Measurements from ENCODE around the gene MBOAT1.

DNA sequence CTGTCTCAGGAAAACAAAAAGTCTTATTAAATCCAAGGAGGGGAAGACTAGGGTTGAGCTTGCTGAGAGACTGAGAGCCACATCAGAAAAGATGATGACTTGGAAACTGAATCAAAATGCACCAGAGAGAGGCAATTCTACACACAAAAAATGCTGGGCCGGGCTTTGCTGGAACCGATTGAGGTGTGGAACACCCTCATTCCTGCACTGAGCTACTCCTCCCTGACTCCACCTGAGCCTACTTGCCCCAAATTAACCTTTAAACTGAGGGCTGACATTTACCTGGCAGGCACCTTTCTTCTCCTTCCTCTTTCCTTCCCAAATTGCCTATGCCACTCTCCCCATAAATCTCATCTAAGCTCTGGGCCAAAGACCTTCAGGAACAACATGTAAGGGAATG is 40.8 kb upstream of the MBOAT1 start:
- TF ChIP-seq POLR2A (IDR thresholded peaks at IDR 0.05) (no peak), CTCF (IDR thresholded peaks at IDR 0.05 in 4 of 5, conservative IDR thresholded peaks at IDR 0.05 in 1 of 5) (no peak)

Data from gastrocnemius medialis (tissue), 4 donors.